KMS-11 (cell line): Measurements from ENCODE around the gene RASSF8.

Experiments
- H2AFZ ChIP-seq: fragments of 200-600 bp; sonication (generic); 2 replicates; pipeline ENCODE4 v1.6.1; 2016; ENCODE audit warnings: antibody characterized with exemption, mixed run types, low read depth
- H3K27ac ChIP-seq: fragments of 200-600 bp; sonication (generic); 2 replicates; pipeline ENCODE4 v1.6.1; 2016; ENCODE audit warnings: mild to moderate bottlenecking, mixed run types
- H3K27me3 ChIP-seq: fragments of 200-600 bp; sonication (generic); 2 replicates; pipeline ENCODE4 v1.6.1; 2017; ENCODE audit warnings: mild to moderate bottlenecking, low read depth, mixed run types, moderate library complexity; ENCODE audit not compliant: insufficient read depth
- H3K36me3 ChIP-seq: fragments of 200-600 bp; sonication (generic); 2 replicates; pipeline ENCODE4 v1.6.1; 2017; ENCODE audit warnings: mild to moderate bottlenecking, mixed run types; ENCODE audit not compliant: insufficient read depth
- H3K4me1 ChIP-seq: fragments of 200-600 bp; sonication (generic); 2 replicates; pipeline ENCODE4 v1.6.1; 2016; ENCODE audit warnings: mild to moderate bottlenecking, low read depth, mixed run types; ENCODE audit not compliant: poor library complexity, severe bottlenecking
- H3K4me2 ChIP-seq: fragments of 200-600 bp; sonication (generic); 2 replicates; pipeline ENCODE4 v1.7.0; 2016; ENCODE audit warnings: mild to moderate bottlenecking, mixed run types
- H3K4me3 ChIP-seq: fragments of 200-600 bp; sonication (generic); IDR thresholded peaks from 2 replicates; pipeline ENCODE4 v1.6.1; 2017; ENCODE audit warnings: low read depth, low read length, mixed read lengths; ENCODE audit not compliant: insufficient read depth
- H3K79me2 ChIP-seq: fragments of 200-600 bp; sonication (generic); 2 replicates; pipeline ENCODE4 v1.6.1; 2016; ENCODE audit warnings: low read depth, mixed run types; ENCODE audit not compliant: insufficient read depth
- H3K9ac ChIP-seq: fragments of 200-600 bp; sonication (generic); 2 replicates; pipeline ENCODE4 v1.6.1; 2016; ENCODE audit warnings: mild to moderate bottlenecking, mixed run types
- H4K20me1 ChIP-seq: fragments of 200-600 bp; sonication (generic); 2 replicates; pipeline ENCODE4 v1.6.1; 2016; ENCODE audit warnings: mild to moderate bottlenecking, mixed run types; ENCODE audit not compliant: insufficient read depth
- TF ChIP-seq, protein P1 (sequence below): fragments of 200-600 bp; sonication (generic); conservative IDR thresholded peaks from 2 replicates; pipeline ENCODE4 v1.6.1; 2017; ENCODE audit warnings: low read depth, mild to moderate bottlenecking, antibody characterized with exemption, low read length, moderate library complexity, mixed read lengths

RASSF8 gene

DNA sequence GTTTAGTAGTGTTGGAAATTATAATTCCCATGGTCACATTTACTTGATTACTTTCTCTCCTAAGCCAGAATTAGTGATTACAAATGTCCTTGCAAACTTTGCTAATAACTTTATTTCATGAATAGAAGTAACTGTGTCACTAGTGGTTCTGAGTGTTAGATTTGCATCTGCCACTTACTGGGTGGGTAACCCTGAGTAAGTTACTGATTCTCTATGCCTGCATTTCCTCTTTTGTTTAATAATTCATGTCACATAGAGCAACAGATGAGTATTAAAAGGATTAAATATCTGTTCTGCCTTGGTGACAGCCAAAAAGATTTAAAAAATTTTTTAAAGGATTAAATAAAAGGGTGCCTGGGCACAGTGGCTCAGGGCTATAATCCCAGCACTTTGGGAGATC is 87.7 kb downstream of the RASSF8 start:
- Histone ChIP-seq H3K27ac (no peak overlapping the region), H3K9ac (no peak overlapping the region), H3K4me2 (no peak overlapping the region), H3K4me3 (no peak overlapping the region), H2AFZ (no peak overlapping the region), H3K79me2 (no peaks in the 10 kb centered on the region), H3K27me3 (no peaks in the 10 kb centered on the region), H3K36me3 (no peaks in the 10 kb centered on the region), H3K4me1 (no peaks in the 10 kb centered on the region), H4K20me1 (no peaks in the 10 kb centered on the region)
- TF ChIP-seq, protein P1, sequence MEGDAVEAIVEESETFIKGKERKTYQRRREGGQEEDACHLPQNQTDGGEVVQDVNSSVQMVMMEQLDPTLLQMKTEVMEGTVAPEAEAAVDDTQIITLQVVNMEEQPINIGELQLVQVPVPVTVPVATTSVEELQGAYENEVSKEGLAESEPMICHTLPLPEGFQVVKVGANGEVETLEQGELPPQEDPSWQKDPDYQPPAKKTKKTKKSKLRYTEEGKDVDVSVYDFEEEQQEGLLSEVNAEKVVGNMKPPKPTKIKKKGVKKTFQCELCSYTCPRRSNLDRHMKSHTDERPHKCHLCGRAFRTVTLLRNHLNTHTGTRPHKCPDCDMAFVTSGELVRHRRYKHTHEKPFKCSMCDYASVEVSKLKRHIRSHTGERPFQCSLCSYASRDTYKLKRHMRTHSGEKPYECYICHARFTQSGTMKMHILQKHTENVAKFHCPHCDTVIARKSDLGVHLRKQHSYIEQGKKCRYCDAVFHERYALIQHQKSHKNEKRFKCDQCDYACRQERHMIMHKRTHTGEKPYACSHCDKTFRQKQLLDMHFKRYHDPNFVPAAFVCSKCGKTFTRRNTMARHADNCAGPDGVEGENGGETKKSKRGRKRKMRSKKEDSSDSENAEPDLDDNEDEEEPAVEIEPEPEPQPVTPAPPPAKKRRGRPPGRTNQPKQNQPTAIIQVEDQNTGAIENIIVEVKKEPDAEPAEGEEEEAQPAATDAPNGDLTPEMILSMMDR, result no peak

DNA sequence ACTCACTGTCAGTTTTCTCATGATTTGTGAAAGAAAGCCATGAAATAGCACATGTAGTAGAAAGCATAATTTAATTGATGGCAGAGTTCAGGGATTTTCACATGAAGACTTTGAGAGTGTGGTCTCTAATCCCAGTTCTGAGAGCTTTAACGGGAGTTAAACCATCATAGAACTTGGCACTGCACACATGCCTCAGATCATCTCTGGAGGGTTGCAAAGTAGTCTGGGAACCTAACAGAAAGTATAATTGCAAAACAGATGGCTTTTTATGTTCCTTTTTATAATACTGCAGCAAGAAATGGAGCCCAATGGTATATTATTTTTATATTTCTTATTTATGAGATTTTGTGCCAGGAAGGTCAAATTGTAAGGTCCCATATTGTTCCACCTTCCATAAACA is 88.4 kb downstream of the RASSF8 start:
- H3K4me1 ChIP-seq, result no peaks in the 10 kb centered on the region
- H2AFZ ChIP-seq, result no peak overlapping the region
- H3K4me2 ChIP-seq, result no peak overlapping the region
- no peaks in the 10 kb centered on the region for H3K36me3 ChIP-seq
- no peak overlapping the region for H3K9ac ChIP-seq
- TF ChIP-seq, protein P1, result no peak
- no peak overlapping the region for H3K27ac ChIP-seq
- H3K79me2 ChIP-seq, result no peaks in the 10 kb centered on the region
- H4K20me1 ChIP-seq, result no peaks in the 10 kb centered on the region
- no peak overlapping the region for H3K4me3 ChIP-seq
- H3K27me3 ChIP-seq, result no peaks in the 10 kb centered on the region

DNA sequence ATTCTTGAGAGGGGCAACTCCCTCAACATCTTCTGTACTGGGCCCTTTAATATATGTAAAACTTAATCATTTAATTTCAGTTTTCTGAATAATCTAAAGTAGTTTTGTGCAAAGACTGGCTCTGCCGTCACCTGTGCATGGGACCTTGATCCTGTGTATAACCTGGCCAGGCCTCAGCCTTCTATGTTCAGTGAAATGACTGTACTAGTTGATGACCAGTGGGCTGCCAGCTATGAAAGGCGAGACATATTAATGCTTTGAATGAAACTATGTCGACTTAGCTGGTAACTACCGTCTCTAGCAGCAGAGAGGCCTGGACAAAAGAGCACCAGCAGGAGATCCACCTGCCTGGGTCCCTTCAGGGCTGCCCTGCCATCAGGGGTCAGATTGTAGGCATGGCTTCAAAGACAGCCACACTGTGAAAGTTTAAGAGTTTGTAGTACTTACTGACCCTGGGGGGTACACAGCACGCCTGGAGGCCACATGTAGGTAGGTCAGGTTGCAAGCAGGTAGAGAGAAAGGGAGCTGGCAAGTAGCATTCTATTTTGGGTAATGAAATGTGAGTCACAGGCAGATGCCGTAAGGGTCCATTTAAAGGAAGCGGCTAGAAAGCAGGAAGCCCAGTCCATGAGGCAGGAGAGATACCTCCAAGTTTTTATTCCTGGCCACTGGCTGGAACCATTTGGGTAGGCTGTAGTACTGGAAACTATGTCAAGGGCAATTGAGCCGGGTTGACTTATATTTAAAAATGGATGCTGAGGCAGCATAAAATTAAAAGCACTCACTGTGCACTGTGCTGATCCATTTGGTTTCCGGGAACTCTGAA is 89.1 kb downstream of the RASSF8 start:
- Histone ChIP-seq H3K9ac (no peak overlapping the region), H3K4me2 (no peak overlapping the region), H3K79me2 (no peaks in the 10 kb centered on the region), H3K27me3 (no peaks in the 10 kb centered on the region), H3K36me3 (no peaks in the 10 kb centered on the region), H3K27ac (no peak overlapping the region), H3K4me3 (no peak overlapping the region), H4K20me1 (no peaks in the 10 kb centered on the region), H3K4me1 (no peaks in the 10 kb centered on the region), H2AFZ (no peak overlapping the region)
- TF ChIP-seq, protein P1, result no peak

DNA sequence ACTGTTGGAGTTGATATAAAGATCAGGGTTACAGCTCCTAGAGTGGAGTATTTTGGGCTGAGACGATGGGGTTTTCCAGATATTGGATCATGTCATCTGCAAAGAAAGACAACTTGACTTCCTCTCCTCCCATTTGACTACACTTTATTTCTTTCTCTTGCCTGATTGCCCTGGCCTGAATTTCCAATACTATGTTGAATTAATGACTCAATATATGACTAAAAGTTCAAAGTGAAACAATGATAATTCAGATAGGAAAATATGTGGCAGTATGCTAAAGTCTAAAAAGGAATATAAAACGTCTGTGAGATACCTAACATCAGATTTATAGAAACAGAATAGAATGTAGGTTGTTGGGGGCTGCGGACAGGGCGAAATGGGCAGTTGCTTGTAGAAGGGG is 94.2 kb downstream of the RASSF8 start:
- Histone ChIP-seq H3K4me2 (no peak overlapping the region), H3K27ac (no peak overlapping the region), H3K27me3 (no peaks in the 10 kb centered on the region), H3K9ac (no peak overlapping the region), H3K36me3 (no peaks in the 10 kb centered on the region), H2AFZ (no peak overlapping the region), H3K4me1 (no peaks in the 10 kb centered on the region), H3K4me3 (no peak overlapping the region), H3K79me2 (no peaks in the 10 kb centered on the region), H4K20me1 (no peaks in the 10 kb centered on the region)
- TF ChIP-seq, protein P1, result no peak
